SK-N-SH (cell line): ENCODE results near the gene DNAJB12. TPM values are rescaled to one million over a fixed set of nuclear protein-coding genes. Genes with fewer than 3 reads are reported as not detected.

Source experiments
- CTCF ChIA-PET: fragments of 300-600, 350-600 bp; formaldehyde crosslinking; extraction: SDS; loops from one replicate; lab custom pipeline; 2021; lab: Yijun Ruan, JAX
- POLR2A ChIA-PET: fragments of 350-600 bp; sonication (Branson Sonifier 250); formaldehyde crosslinking; extraction: SDS; loops from one replicate; lab custom pipeline; 2020; ENCODE audit warnings: antibody characterized with exemption, inconsistent platforms; lab: Yijun Ruan, JAX
- DNase-seq: peaks from one replicate; pipeline ENCODE4 v3.0.0; 2012
- H2AFZ ChIP-seq: fragments of 200-600 bp; sonication (generic); 2 replicates; pipeline ENCODE4 v1.8.1; 2016; ENCODE audit warnings: antibody characterized with exemption, mild to moderate bottlenecking, low read depth
- H3F3A ChIP-seq: fragments of 200-600 bp; sonication (generic); replicated peaks from 2 replicates; pipeline ENCODE3; 2016; ENCODE audit warnings: antibody characterized with exemption, mild to moderate bottlenecking; ENCODE audit not compliant: insufficient read depth
- H3K27ac ChIP-seq, 2 experiments: fragments of 200-500 bp in 1 of 2; fragments of 200-600 bp in 1 of 2; sonication (Bioruptor generic) in 1 of 2; sonication (generic), shearing (Covaris generic) in 1 of 2; 2 replicates each; pipeline versions ENCODE4 v1.5.1 to v1.6.1; 2014 to 2016; ENCODE audit warnings: low read depth in 2 of 2, inconsistent platforms in 1 of 2, low read length in 1 of 2, mild to moderate bottlenecking in 1 of 2, mixed read lengths in 1 of 2
- H3K27me3 ChIP-seq: fragments of 200-600 bp; sonication (generic), shearing (Covaris generic); 2 replicates; pipeline ENCODE4 v1.6.1; 2016; ENCODE audit warnings: mixed run types; ENCODE audit not compliant: insufficient read depth
- H3K36me3 ChIP-seq, 2 experiments: fragments of 200-500 bp in 1 of 2; fragments of 200-600 bp in 1 of 2; sonication (Bioruptor generic) in 1 of 2; sonication (generic) in 1 of 2; replicated peaks in 1 of 2; 2 replicates each; pipeline versions ENCODE3 to v1.5.1; 2014 to 2016; ENCODE audit warnings: low read length in 1 of 2, mild to moderate bottlenecking in 1 of 2; ENCODE audit not compliant: insufficient read depth in 2 of 2, control insufficient read depth in 1 of 2
- H3K4me1 ChIP-seq, 2 experiments: fragments of 200-500 bp in 1 of 2; fragments of 200-600 bp in 1 of 2; sonication (Bioruptor generic) in 1 of 2; sonication (generic), shearing (Covaris generic) in 1 of 2; 2 replicates each; pipeline versions ENCODE4 v1.5.1 to v1.6.1; 2014 to 2016; ENCODE audit warnings: low read depth in 1 of 2, low read length in 1 of 2, mixed run types in 1 of 2; ENCODE audit not compliant: insufficient read depth in 2 of 2, control insufficient read depth in 1 of 2
- H3K4me2 ChIP-seq: fragments of 200-600 bp; sonication (generic), shearing (Covaris generic); 2 replicates; pipeline ENCODE4 v1.6.1; 2017; ENCODE audit warnings: mixed run types
- H3K4me3 ChIP-seq, 2 experiments: fragments of 200-500 bp in 1 of 2; fragments of 200-600 bp in 1 of 2; sonication (Bioruptor generic) in 1 of 2; sonication (generic), shearing (Covaris generic) in 1 of 2; 2 replicates each; pipeline versions ENCODE4 v1.5.1 to v1.8.1; 2014 to 2016; ENCODE audit warnings: low read depth in 2 of 2, inconsistent platforms in 1 of 2, low read length in 1 of 2, mild to moderate bottlenecking in 1 of 2, mixed read lengths in 1 of 2, moderate library complexity in 1 of 2
- H3K79me2 ChIP-seq: fragments of 200-600 bp; sonication (generic); 2 replicates; pipeline ENCODE4 v1.8.1; 2017; ENCODE audit warnings: mild to moderate bottlenecking; ENCODE audit not compliant: insufficient read depth
- H3K9ac ChIP-seq: fragments of 200-600 bp; sonication (generic); 2 replicates; pipeline ENCODE4 v1.6.1; 2017; ENCODE audit warnings: mixed run types
- H3K9me2 ChIP-seq: fragments of 200-600 bp; sonication (generic); 2 replicates; pipeline ENCODE4 v1.6.1; 2017; ENCODE audit warnings: mixed run types
- H3K9me3 ChIP-seq: fragments of 200-600 bp; sonication (generic); 2 replicates; pipeline ENCODE4 v1.6.1; 2017; ENCODE audit warnings: mixed run types, mild to moderate bottlenecking, moderate library complexity
- H4K20me1 ChIP-seq: fragments of 200-600 bp; sonication (generic); 2 replicates; pipeline ENCODE4 v1.6.1; 2017; ENCODE audit warnings: mild to moderate bottlenecking, mixed run types; ENCODE audit not compliant: insufficient read depth
- CHD2 ChIP-seq: fragments of 150-350 bp; IDR thresholded peaks from 2 replicates; pipeline ENCODE4 v1.6.1; 2018; ENCODE audit warnings: low read length; ENCODE audit not compliant: partially characterized antibody
- EP300 ChIP-seq, 2 experiments: IDR thresholded peaks; 2 replicates each; pipeline versions ENCODE4 v1.4.0 to v1.6.1; 2012; ENCODE audit warnings: borderline replicate concordance in 1 of 2, low read depth in 1 of 2, low read length in 1 of 2
- FOXJ3 ChIP-seq: sonication (generic); formaldehyde crosslinking; IDR thresholded peaks from 2 replicates; pipeline ENCODE4 v1.5.1; 2020; ENCODE audit warnings: mild to moderate bottlenecking, missing genetic modification reagents
- NFIC ChIP-seq: IDR thresholded peaks from 2 replicates; pipeline ENCODE4 v1.4.0; 2012; ENCODE audit warnings: borderline replicate concordance
- RAD21 ChIP-seq: IDR thresholded peaks from 2 replicates; pipeline ENCODE4 v1.6.1; 2012; ENCODE audit warnings: mild to moderate bottlenecking, low read length
- RFX5 ChIP-seq: IDR thresholded peaks from 2 replicates; pipeline ENCODE4 v1.6.1; 2012; ENCODE audit warnings: mild to moderate bottlenecking, improper control_type of control experiment, low read length
- SIN3A ChIP-seq: IDR thresholded peaks from 2 replicates; pipeline ENCODE4 v1.6.1; 2012; ENCODE audit warnings: low read depth, mild to moderate bottlenecking, low read length, moderate library complexity, borderline replicate concordance
- SMC3 ChIP-seq: IDR thresholded peaks from 2 replicates; pipeline ENCODE4 v1.6.1; 2012; ENCODE audit warnings: low read depth, low read length, improper control_type of control experiment
- TAF1 ChIP-seq: IDR thresholded peaks from 2 replicates; pipeline ENCODE4 v1.6.1; 2012; ENCODE audit warnings: low read depth, mild to moderate bottlenecking, low read length, moderate library complexity, borderline replicate concordance
- TEAD4 ChIP-seq: IDR thresholded peaks from 2 replicates; pipeline ENCODE4 v1.4.0; 2012; ENCODE audit warnings: mild to moderate bottlenecking, borderline replicate concordance; ENCODE audit not compliant: insufficient read depth
- USF1 ChIP-seq: IDR thresholded peaks from 2 replicates; pipeline ENCODE4 v1.4.0; 2012; ENCODE audit warnings: low read depth, borderline replicate concordance
- WGBS: methylation state at CpG from one replicate; pipeline ENCODE4 v1.1.6; 2017; ENCODE audit warnings: low lambda C conversion rate; 5-methylcytosine and 5-hydroxymethylcytosine counted together
- polyA plus RNA-seq, 3 experiments: library from polyadenylated mRNA; depleted of rRNA; stranded (reverse); fragments of >200 nt; gene quantifications; 2 replicates each; pipeline ENCODE4 v1.2.3, GENCODE V29; 2012
- TF ChIP-seq, protein P1 (sequence below): IDR thresholded peaks from 2 replicates; pipeline ENCODE4 v1.4.0; 2012; ENCODE audit warnings: low read depth, borderline replicate concordance
- TF ChIP-seq, protein P2 (sequence below): fragments of 200-600 bp; sonication (generic); IDR thresholded peaks from 2 replicates; pipeline ENCODE4 v1.6.1; 2017; ENCODE audit warnings: antibody characterized with exemption, mild to moderate bottlenecking, moderate library complexity

The DNAJB12 gene
- polyA plus RNA-seq, 1 of the 3 experiments (the other 2 are of a cell fraction): 25.8 TPM

- TF ChIP-seq FOXJ3 (CRISPR knock-in tag): no peak
Observed at GRCh38 chr10:72379776-72380175, 25.1 kb upstream of the DNAJB12 start (continued).

- WGBS: 98% methylated on average over 2 of the region's 2 CpGs
- Histone ChIP-seq H3K27ac (no peak overlapping the region), H4K20me1 (no peaks in the 10 kb centered on the region), H3K4me1 (no peaks in the 10 kb centered on the region), H3K79me2 (no peaks in the 10 kb centered on the region), H3K4me3 (no peak overlapping the region), H3K4me2 (no peak overlapping the region), H3K9me2 (no peaks in the 10 kb centered on the region), H3K27me3 (no peaks in the 10 kb centered on the region), H3F3A (no peaks in the 10 kb centered on the region), H3K36me3 (no peaks in the 10 kb centered on the region), H2AFZ (no peak overlapping the region), H3K9ac (no peak overlapping the region), H3K9me3 (no peaks in the 10 kb centered on the region)
- DNase-seq: no peak
- TF ChIP-seq EP300 (IDR thresholded peaks at IDR 0.05; ENCODE audit: borderline replicate concordance in 1 of 2, low read depth in 1 of 2, low read length in 1 of 2): no peak
- TF ChIP-seq, protein P1, sequence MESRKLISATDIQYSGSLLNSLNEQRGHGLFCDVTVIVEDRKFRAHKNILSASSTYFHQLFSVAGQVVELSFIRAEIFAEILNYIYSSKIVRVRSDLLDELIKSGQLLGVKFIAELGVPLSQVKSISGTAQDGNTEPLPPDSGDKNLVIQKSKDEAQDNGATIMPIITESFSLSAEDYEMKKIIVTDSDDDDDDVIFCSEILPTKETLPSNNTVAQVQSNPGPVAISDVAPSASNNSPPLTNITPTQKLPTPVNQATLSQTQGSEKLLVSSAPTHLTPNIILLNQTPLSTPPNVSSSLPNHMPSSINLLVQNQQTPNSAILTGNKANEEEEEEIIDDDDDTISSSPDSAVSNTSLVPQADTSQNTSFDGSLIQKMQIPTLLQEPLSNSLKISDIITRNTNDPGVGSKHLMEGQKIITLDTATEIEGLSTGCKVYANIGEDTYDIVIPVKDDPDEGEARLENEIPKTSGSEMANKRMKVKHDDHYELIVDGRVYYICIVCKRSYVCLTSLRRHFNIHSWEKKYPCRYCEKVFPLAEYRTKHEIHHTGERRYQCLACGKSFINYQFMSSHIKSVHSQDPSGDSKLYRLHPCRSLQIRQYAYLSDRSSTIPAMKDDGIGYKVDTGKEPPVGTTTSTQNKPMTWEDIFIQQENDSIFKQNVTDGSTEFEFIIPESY: no peak
- TF ChIP-seq TAF1: no peak
- TF ChIP-seq SMC3: no peak
- TF ChIP-seq RFX5: no peak
- TF ChIP-seq CHD2: no peak
- no peak for TF ChIP-seq NFIC
- ChIA-PET POLR2A (no interaction called here), CTCF (interaction anchor here (2.7 kb wide), 1 partner anchor 15 kb away, joined by 8 read pairs; no protein-coding TSS in a partner anchor)
Observed at GRCh38 chr10:72379062-72379461, 24.3 kb upstream of the DNAJB12 start.

GRCh38 chr10:72375585-72375984 is 20.9 kb upstream of the DNAJB12 start:
- Histone ChIP-seq H2AFZ (no peak overlapping the region), H3K27me3 (no peaks in the 10 kb centered on the region), H3K9ac (no peak overlapping the region), H3K36me3 (no peaks in the 10 kb centered on the region), H3K27ac (no peak overlapping the region), H4K20me1 (no peaks in the 10 kb centered on the region), H3F3A (no peaks in the 10 kb centered on the region), H3K4me1 (no peaks in the 10 kb centered on the region), H3K79me2 (no peaks in the 10 kb centered on the region), H3K4me2 (no peak overlapping the region), H3K4me3 (no peak overlapping the region), H3K9me3 (no peaks in the 10 kb centered on the region), H3K9me2 (no peaks in the 10 kb centered on the region)
- DNase-seq: no peak
- WGBS: 63% methylated on average over 5 of the region's 5 CpGs
- TF ChIP-seq SMC3 (peak; percentile 43), TAF1 (no peak), USF1 (no peak), RAD21 (peak; percentile 26; the same call in 1 of the 2 replicates), SIN3A (no peak), TEAD4 (no peak)
- TF ChIP-seq, protein P2, sequence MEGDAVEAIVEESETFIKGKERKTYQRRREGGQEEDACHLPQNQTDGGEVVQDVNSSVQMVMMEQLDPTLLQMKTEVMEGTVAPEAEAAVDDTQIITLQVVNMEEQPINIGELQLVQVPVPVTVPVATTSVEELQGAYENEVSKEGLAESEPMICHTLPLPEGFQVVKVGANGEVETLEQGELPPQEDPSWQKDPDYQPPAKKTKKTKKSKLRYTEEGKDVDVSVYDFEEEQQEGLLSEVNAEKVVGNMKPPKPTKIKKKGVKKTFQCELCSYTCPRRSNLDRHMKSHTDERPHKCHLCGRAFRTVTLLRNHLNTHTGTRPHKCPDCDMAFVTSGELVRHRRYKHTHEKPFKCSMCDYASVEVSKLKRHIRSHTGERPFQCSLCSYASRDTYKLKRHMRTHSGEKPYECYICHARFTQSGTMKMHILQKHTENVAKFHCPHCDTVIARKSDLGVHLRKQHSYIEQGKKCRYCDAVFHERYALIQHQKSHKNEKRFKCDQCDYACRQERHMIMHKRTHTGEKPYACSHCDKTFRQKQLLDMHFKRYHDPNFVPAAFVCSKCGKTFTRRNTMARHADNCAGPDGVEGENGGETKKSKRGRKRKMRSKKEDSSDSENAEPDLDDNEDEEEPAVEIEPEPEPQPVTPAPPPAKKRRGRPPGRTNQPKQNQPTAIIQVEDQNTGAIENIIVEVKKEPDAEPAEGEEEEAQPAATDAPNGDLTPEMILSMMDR: 0 out of 2 replicates have a peak, but pooled peaks have one; percentile 10
- ChIA-PET POLR2A (no interaction called here), CTCF (interaction anchor here (0.5 to 1.7 kb wide), 6 partner anchors 9 to 1613 kb away, joined by 3 to 5 read pairs (median 4); no protein-coding TSS in a partner anchor)
